GM18520 (cell line): Measurements from ENCODE around the gene TPI1.

Source experiments
- ATAC-seq: cut with Tn5 transposase; IDR thresholded peaks from one replicate; pipeline ENCODE4 v1.9.1; 2021; ENCODE audit not compliant: unreplicated experiment

TPI1 gene

GRCh38 chr12:6867413-6868210 is at the start of gene TPI1:
Gene TPI1, plus strand, starts transcription at chr12:6867531. Its CDS starts 36 bp downstream, at chr12:6867567.
- peak; percentile 36 for ATAC-seq

- no peak for ATAC-seq
These were observed 49.6 kb upstream of the TPI1 start for GRCh38 chr12:6817662-6818157.

DNA sequence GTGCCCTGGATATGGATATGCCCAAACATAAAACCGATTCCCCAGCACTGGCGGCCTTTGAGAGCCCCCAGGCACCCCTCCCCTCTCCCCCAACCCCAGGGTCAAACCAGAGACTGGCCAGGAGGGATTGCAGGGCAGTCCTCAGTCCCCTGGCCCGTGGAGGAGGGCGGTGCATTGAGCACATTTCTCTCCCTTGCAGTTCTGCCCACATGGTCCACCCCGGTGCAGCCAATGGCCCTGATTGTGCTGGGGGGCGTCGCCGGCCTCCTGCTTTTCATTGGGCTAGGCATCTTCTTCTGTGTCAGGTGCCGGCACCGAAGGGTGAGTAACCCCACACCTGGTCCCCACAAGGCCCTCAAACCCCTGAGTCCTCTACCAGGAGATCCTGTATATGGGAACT is 49.1 kb upstream of the TPI1 start:
- no peak for ATAC-seq

GRCh38 chr12:6818645-6819044 is 48.7 kb upstream of the TPI1 start:
- ATAC-seq: no peak

- no peak for ATAC-seq
These were observed 48.0 kb upstream of the TPI1 start for GRCh38 chr12:6819106-6820030.

DNA sequence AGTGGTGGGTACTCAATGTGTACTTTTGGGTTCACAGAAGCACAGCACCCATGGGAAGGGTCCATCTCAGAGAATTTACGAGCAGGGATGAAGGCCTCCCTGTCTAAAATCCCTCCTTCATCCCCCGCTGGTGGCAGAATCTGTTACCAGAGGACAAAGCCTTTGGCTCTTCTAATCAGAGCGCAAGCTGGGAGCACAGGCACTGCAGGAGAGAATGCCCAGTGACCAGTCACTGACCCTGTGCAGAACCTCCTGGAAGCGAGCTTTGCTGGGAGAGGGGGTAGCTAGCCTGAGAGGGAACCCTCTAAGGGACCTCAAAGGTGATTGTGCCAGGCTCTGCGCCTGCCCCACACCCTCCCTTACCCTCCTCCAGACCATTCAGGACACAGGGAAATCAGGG is 47.2 kb upstream of the TPI1 start:
- no peak for ATAC-seq

- ATAC-seq: no peak
These were observed 45.5 kb upstream of the TPI1 start, which contains the start of gene GPR162 for GRCh38 chr12:6821591-6822425. Gene GPR162, plus strand, starts transcription at chr12:6821821. Its CDS starts 2,078 bp downstream, at chr12:6823899.

DNA sequence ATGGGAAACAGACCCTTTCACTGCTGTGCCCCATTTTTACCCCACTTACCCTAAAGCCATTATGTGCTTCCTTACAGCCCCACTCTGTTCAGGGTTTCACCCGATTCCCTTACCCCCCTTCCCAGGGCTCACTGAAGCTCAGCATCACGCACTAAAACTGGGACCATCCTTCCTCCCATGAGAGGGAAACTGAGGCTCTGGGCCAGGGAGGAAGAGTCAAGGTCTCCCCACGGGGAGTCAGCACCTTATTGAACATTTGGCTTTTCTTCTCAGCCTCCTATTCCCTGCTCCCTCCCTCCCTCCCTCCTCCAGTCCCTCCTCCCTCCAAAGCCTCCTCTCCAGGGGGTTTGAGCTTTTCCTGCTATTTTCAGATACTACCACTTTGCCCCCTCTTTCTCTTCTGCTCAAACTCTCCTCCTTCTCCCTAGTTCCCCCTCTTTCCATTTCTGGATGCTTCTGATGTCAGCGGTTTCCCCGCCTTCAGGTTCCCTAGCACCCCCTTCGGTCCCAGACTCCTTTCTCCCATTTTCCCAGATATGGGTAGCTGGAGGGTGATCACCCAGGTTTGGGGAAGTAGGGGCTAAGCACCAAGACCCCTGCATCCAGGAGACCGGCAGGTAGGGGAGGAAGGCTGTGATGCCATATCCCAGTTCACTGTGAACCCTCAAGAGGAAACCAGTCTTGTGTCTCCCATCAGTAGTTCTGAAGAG is 44.8 kb upstream of the TPI1 start:
- ATAC-seq: no peak

DNA sequence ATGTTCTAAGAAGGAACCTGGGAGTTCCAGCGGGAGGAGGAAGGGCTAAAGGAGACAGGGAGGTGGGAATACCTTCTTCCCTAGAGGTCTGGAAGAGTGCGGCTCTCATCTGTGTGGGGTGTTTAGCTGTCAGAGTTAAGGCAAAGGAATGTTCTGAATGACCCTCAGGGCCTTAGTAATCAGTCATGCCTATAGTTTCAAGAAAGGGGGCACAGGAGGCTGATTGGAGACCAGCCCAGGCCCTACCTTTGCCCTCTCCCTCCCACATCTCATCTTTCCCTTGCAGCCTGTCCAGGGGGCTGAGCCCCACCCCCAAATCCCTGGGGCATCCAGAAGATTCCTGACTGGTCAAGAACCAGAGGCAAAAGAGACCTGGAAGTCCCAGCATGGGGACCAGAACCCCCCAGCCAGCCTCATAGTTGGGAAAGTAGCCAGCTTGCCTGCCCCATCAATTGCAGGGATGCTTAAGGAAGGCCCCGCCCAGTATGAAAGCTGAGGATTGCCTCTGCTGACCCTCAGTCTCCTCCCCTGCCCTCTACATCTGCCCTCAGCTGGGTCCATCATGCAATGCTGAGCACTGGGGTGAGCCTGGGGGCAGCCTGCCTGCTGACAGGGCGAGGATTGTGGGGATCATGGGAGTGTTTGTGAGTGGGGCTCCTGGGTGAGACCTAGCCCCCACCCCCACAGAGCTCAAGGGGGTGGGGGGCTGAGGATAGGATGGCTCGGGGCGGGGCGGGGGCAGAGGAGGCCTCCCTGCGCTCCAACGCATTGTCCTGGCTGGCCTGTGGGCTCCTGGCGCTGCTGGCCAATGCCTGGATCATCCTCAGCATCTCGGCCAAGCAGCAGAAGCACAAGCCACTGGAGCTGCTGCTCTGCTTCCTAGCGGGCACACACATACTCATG is 43.9 kb upstream of the TPI1 start:
- ATAC-seq: no peak

- ATAC-seq: no peak
These were observed 43.1 kb upstream of the TPI1 start for GRCh38 chr12:6824085-6824775.

GRCh38 chr12:6824901-6825381 is 42.4 kb upstream of the TPI1 start:
- ATAC-seq: no peak

DNA sequence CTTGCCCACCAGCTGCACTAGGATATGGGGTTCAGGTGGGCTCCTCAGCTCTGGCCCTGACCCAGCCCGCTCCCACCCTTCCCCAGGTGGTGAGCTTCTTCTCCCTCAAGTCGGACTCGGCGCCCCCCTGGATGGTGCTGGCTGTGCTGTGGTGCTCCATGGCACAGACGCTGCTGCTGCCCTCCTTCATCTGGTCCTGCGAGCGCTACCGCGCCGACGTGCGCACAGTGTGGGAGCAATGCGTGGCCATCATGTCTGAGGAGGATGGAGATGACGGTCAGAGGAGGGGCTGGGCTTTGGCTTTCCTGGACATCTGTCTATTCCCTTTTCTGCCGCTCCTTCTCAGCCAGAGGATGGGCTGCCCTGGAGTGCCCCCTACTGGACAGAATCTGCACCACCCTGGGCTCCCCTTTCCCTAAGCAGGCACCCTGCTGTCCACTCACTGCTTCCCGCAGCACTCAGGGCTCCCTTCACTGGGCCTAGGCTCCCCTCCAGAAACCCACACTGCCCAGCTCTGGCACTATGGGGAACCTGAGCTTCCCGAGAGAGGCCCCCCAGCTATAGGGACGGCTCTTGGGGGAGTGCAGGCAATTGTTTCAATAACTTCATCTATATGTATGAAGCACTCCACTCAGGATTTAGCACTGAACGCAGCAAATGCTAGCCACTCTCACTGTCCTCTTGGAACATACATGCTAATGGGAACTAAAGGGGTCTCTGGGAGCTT is 41.8 kb upstream of the TPI1 start:
- ATAC-seq: no peak

DNA sequence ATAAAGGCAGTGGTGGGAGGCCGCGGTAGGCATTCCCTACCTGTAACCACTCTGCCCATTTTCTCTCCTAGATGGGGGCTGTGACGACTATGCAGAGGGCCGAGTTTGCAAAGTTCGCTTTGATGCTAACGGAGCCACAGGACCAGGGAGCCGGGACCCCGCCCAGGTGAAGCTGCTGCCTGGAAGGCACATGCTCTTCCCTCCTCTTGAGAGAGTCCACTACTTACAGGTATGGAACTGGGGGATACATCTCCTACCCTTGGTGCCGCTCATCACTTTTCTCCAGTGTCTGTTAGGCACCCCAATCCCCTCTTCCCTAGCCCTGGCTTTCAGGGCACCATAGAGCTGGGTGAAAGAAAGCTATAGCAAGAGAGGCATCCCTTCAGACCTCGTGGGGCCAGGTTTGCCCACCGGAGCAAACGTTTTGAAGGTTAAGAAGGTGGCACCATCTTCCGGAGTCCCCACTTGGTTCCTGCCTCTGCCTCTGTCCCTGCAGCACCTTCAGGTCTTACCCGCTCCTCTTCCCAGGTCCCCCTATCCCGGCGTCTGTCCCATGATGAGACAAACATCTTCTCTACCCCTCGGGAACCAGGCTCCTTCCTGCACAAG is 41.1 kb upstream of the TPI1 start:
- no peak for ATAC-seq

DNA sequence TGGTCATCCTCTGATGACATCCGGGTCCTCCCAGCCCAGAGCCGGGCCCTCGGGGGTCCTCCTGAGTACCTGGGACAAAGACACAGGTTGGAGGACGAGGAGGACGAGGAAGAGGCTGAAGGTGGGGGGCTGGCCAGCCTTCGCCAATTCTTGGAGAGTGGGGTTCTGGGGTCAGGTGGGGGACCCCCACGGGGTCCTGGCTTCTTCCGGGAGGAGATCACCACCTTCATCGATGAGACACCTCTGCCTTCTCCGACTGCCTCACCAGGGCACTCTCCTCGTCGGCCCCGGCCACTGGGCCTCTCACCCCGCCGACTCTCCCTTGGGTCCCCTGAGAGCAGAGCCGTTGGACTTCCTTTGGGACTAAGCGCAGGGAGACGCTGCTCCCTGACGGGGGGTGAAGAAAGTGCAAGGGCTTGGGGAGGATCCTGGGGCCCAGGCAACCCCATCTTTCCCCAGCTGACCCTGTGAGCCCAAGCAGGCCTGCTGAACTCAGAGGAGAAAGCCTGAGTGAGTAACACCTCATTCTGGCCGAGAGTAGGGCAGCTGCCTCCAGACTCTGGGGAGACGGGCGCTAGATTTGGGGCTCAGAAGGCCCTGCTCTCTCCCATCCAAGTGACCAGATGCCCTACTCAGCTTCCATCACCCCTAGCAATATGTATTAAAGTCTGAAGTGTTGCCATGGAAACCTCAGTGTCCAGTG is 40.4 kb upstream of the TPI1 start:
- ATAC-seq: no peak

GRCh38 chr12:6827437-6827911 is 39.9 kb upstream of the TPI1 start:
- no peak for ATAC-seq

DNA sequence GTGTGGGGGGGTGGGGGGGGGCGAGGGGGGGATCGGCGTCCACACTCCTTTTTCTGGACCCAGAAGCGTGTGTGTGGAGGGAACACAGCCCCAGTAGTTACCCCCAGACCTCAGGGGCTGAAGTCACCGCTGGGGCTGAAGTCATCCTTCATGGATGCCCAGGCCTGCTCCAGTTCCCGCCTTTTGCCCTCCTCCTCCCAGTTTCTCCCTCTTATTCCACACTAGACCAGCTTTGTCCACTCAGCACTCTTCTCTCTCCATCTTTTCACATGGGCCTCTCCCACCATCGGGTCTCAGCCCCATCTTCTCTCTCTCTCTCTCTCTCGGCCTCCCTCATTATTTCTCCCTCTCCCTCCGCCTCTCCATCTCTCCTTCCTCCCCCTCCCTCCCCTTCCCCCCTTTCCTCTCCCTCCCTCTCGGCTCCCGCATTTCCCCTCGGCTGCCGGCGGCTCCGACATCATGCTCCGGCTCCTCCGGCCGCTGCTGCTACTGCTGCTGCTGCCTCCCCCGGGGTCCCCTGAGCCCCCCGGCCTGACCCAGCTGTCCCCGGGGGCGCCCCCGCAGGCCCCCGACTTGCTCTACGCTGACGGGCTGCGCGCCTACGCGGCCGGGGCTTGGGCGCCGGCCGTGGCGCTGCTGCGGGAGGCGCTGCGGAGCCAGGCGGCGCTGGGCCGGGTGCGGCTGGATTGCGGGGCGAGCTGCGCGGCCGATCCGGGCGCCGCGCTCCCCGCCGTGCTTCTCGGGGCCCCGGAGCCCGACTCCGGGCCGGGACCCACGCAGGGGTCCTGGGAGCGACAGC is 39.1 kb upstream of the TPI1 start, which contains the start of gene P3H3:
P3H3 (plus strand) TSS at position 426 of the 799 bp plus-strand sequence; CDS start at position 460, 34 bp downstream.
- no peak for ATAC-seq
